Measurements from ENCODE around the gene SLC29A4. TPM values are rescaled to one million over a fixed set of nuclear protein-coding genes. Genes with fewer than 3 reads are reported as not detected.
A peak's percentile ranks its signal among the peaks of the same experiment; 100 is the strongest.
"Not testable (repeated sequence)": the region's sequence is repeated elsewhere in the genome, so short reads cannot be mapped to it uniquely, and the experiment has no call there.

The SLC29A4 gene
- total RNA-seq, 1 experiment from 2014 or later: 38.9 TPM

DNA sequence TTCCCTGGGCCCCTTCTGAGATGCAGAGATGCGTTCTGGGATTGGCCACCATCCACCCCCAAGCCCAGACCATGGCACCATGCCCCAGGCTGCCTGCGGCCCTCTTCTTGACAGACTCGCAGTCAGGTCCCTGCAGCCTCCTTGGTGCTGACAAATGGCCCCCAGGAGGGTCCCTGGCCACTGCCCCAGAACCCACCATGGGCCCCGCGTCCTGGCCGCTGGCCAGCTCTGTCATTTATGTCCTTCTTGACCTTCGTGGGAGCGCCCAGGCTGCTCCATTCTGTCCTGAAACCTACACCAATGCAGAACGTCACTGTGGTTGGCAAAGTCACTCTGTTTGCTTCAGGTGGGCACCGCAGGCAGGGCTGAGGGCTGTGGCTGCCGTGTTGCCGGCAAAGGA lies 39.5 kb upstream of the SLC29A4 start:
- ATAC-seq: no peak
- BruUV-seq (replicated peaks): no TSS peak
- CTCF ChIA-PET: no interaction called here
- no peak for TF ChIP-seq POLR2AphosphoS5 (IDR thresholded peaks at IDR 0.05; ENCODE audit: low read depth, low read length)
- no peak for TF ChIP-seq TCF7L2 (IDR thresholded peaks at IDR 0.05; ENCODE audit: low read depth, low read length)
- TF ChIP-seq, protein P1, sequence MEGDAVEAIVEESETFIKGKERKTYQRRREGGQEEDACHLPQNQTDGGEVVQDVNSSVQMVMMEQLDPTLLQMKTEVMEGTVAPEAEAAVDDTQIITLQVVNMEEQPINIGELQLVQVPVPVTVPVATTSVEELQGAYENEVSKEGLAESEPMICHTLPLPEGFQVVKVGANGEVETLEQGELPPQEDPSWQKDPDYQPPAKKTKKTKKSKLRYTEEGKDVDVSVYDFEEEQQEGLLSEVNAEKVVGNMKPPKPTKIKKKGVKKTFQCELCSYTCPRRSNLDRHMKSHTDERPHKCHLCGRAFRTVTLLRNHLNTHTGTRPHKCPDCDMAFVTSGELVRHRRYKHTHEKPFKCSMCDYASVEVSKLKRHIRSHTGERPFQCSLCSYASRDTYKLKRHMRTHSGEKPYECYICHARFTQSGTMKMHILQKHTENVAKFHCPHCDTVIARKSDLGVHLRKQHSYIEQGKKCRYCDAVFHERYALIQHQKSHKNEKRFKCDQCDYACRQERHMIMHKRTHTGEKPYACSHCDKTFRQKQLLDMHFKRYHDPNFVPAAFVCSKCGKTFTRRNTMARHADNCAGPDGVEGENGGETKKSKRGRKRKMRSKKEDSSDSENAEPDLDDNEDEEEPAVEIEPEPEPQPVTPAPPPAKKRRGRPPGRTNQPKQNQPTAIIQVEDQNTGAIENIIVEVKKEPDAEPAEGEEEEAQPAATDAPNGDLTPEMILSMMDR (IDR thresholded peaks at IDR 0.05): no peak
- TF ChIP-seq, protein P2, sequence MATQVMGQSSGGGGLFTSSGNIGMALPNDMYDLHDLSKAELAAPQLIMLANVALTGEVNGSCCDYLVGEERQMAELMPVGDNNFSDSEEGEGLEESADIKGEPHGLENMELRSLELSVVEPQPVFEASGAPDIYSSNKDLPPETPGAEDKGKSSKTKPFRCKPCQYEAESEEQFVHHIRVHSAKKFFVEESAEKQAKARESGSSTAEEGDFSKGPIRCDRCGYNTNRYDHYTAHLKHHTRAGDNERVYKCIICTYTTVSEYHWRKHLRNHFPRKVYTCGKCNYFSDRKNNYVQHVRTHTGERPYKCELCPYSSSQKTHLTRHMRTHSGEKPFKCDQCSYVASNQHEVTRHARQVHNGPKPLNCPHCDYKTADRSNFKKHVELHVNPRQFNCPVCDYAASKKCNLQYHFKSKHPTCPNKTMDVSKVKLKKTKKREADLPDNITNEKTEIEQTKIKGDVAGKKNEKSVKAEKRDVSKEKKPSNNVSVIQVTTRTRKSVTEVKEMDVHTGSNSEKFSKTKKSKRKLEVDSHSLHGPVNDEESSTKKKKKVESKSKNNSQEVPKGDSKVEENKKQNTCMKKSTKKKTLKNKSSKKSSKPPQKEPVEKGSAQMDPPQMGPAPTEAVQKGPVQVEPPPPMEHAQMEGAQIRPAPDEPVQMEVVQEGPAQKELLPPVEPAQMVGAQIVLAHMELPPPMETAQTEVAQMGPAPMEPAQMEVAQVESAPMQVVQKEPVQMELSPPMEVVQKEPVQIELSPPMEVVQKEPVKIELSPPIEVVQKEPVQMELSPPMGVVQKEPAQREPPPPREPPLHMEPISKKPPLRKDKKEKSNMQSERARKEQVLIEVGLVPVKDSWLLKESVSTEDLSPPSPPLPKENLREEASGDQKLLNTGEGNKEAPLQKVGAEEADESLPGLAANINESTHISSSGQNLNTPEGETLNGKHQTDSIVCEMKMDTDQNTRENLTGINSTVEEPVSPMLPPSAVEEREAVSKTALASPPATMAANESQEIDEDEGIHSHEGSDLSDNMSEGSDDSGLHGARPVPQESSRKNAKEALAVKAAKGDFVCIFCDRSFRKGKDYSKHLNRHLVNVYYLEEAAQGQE (IDR thresholded peaks at IDR 0.05; ENCODE audit: insufficient read depth in 1 of 2, low read depth in 2 of 2, low read length in 1 of 2): no peak
- TF ChIP-seq SIN3A (IDR thresholded peaks at IDR 0.05; ENCODE audit: borderline replicate concordance, insufficient read depth, low read depth, low read length): no peak
- DNase-seq (ENCODE audit: low read depth, low spot score): no peak
- in situ Hi-C loops (cut with HindIII; ENCODE audit: low pct_unique_long_range_greater_than_20kb, low sequenced_read_pairs): no loop called here
- Histone ChIP-seq H3K36me3 (ENCODE audit: control insufficient read depth, insufficient read depth, low read length) (no peaks in the 10 kb centered on the region), H3K9me3 (ENCODE audit: control insufficient read depth, insufficient read depth, low read depth, low read length) (no peaks in the 10 kb centered on the region), H3K27me3 (ENCODE audit: control insufficient read depth, insufficient read depth, low read length) (no peaks in the 10 kb centered on the region), H3K4me1 (ENCODE audit: control insufficient read depth, insufficient read depth, low read length) (peaks cover 6% of the 10 kb centered on the region), H3K4me3 (ENCODE audit: low read depth in 2 of 2, low read length in 2 of 2) (no peak overlapping the region), H3K27ac (ENCODE audit: low read length) (no peak overlapping the region)
- intact Hi-C loops (cut with micrococcal nuclease; ENCODE audit: unreplicated experiment): loop anchor here (10.0 kb wide), 1 partner anchor 212 kb away; no protein-coding TSS in a partner anchor
- POLR2A ChIA-PET: interaction anchor here (0.6 kb wide), 1 partner anchor 37 kb away, joined by 7 read pairs; no protein-coding TSS in a partner anchor

DNA sequence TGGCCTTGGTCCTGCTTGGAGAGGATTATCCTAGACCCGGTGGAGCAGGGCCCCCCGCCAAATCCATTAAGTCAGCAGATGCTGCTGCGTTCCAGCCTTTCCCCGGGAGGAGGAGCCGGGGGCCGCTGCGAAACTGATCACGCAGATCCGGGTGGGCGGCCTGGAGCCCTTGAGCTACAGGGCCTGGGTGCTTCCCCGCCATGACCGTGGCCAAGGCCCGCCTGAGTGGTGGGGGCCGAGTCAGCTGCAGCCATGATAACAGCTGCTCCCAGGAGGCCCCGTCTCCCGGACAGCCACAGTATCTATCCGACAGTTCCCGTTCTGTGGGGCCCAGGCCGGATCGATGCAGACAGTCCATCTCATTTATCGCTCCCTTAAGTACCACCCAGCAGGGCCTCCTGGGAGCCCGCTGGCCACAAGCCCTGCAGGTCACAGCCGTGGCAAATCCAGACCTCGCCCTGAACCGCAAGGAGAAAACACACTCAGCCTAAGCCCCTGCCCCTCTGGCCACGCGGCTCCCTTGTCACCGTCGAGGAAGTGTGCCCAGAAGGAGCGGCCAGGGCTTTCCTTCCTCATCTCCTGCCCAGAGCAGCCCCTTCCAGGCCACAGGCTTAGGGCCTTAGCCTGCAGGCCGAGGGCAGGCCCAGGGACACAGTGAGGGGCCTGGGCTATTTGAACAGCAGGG lies 34.4 kb upstream of the SLC29A4 start:
- ATAC-seq: peak; percentile 24; the same call in 1 of the 2 replicates
- DNase-seq (ENCODE audit: low read depth, low spot score): no peak
- POLR2A ChIA-PET: no interaction called here
- Histone ChIP-seq H3K27me3 (ENCODE audit: control insufficient read depth, insufficient read depth, low read length) (no peaks in the 10 kb centered on the region), H3K4me1 (ENCODE audit: control insufficient read depth, insufficient read depth, low read length) (no peaks in the 10 kb centered on the region), H3K9me3 (ENCODE audit: control insufficient read depth, insufficient read depth, low read depth, low read length) (no peaks in the 10 kb centered on the region), H3K27ac (ENCODE audit: low read length) (no peak overlapping the region), H3K4me3 (ENCODE audit: low read depth in 2 of 2, low read length in 2 of 2) (no peak overlapping the region), H3K36me3 (ENCODE audit: control insufficient read depth, insufficient read depth, low read length) (no peaks in the 10 kb centered on the region)
- TF ChIP-seq, protein P1 (IDR thresholded peaks at IDR 0.05): no peak
- no peak for TF ChIP-seq SIN3A (IDR thresholded peaks at IDR 0.05; ENCODE audit: borderline replicate concordance, insufficient read depth, low read depth, low read length)
- no peak for TF ChIP-seq POLR2AphosphoS5 (IDR thresholded peaks at IDR 0.05; ENCODE audit: low read depth, low read length)
- TF ChIP-seq TCF7L2 (IDR thresholded peaks at IDR 0.05; ENCODE audit: low read depth, low read length): no peak
- TF ChIP-seq, protein P2 (IDR thresholded peaks at IDR 0.05; ENCODE audit: insufficient read depth in 1 of 2, low read depth in 2 of 2, low read length in 1 of 2): no peak
- in situ Hi-C loops (cut with HindIII; ENCODE audit: low pct_unique_long_range_greater_than_20kb, low sequenced_read_pairs) (no loop called here), intact Hi-C loops (cut with micrococcal nuclease; ENCODE audit: unreplicated experiment) (loop anchor here (10.0 kb wide), 1 partner anchor 206 kb away; no protein-coding TSS in a partner anchor)
- CTCF ChIA-PET: no interaction called here
- BruUV-seq (replicated peaks): no TSS peak

- H3K4me3 ChIP-seq (ENCODE audit: low read depth in 2 of 2, low read length in 2 of 2); H3K27me3 ChIP-seq (ENCODE audit: control insufficient read depth, insufficient read depth, low read length); H3K27ac ChIP-seq (ENCODE audit: low read length); CTCF ChIA-PET; intact Hi-C loops (cut with micrococcal nuclease; ENCODE audit: unreplicated experiment); in situ Hi-C loops (cut with HindIII; ENCODE audit: low pct_unique_long_range_greater_than_20kb, low sequenced_read_pairs); DNase-seq (ENCODE audit: low read depth, low spot score); POLR2A ChIA-PET; H3K4me1 ChIP-seq (ENCODE audit: control insufficient read depth, insufficient read depth, low read length); BruUV-seq (replicated peaks); ATAC-seq; H3K9me3 ChIP-seq (ENCODE audit: control insufficient read depth, insufficient read depth, low read depth, low read length); H3K36me3 ChIP-seq (ENCODE audit: control insufficient read depth, insufficient read depth, low read length): not testable (repeated sequence)
These were observed 32.0 kb upstream of the SLC29A4 start for GRCh38 chr7:5250787-5251186.
